GM12874 (cell line): ENCODE results near the gene GUCY1A2.

Source experiments
- TF ChIP-seq, protein P1 (sequence below): IDR thresholded peaks from 2 replicates; pipeline ENCODE4 v1.5.1; 2011; ENCODE audit warnings: low read depth, mild to moderate bottlenecking, control low read depth, low read length, moderate library complexity; ENCODE audit not compliant: insufficient read depth

Gene GUCY1A2

DNA sequence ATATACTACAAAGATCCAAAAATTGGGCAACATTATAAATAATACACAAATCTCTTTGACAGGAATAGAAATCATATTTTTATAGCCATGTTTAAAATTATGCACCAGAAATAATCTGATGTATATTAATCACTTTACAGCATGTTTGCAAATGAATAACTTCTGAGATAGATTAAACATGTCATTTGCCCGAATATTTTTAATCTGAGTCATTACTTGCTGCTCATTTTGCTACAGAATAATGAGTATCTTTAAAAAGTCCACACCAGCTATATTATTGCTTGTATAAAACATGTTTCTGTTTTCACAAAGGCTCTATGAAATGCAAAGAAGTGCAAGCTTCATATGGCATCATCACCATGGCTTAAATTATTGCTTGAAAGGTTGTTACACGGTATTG is 336.8 kb downstream of the GUCY1A2 start:
- TF ChIP-seq, protein P1, sequence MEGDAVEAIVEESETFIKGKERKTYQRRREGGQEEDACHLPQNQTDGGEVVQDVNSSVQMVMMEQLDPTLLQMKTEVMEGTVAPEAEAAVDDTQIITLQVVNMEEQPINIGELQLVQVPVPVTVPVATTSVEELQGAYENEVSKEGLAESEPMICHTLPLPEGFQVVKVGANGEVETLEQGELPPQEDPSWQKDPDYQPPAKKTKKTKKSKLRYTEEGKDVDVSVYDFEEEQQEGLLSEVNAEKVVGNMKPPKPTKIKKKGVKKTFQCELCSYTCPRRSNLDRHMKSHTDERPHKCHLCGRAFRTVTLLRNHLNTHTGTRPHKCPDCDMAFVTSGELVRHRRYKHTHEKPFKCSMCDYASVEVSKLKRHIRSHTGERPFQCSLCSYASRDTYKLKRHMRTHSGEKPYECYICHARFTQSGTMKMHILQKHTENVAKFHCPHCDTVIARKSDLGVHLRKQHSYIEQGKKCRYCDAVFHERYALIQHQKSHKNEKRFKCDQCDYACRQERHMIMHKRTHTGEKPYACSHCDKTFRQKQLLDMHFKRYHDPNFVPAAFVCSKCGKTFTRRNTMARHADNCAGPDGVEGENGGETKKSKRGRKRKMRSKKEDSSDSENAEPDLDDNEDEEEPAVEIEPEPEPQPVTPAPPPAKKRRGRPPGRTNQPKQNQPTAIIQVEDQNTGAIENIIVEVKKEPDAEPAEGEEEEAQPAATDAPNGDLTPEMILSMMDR: no peak

DNA sequence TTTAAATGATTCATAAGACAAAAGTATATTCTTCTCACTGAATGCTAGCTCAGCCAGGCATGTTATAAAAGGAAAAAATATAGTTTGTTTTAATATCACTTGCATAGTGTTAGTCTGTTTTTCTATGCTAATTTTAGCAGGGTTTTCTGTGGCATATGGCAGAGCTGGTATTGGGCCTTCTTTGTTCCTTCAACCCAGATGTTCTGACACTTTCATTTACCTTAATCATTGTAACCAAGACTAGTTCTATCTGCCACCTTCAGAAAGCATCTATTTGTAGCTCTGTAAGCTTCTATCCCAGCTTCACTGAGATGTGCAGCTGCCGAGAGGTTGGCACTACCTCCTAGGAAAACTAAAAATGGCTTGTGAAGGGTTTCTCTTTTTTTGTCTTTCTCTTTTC is 338.7 kb downstream of the GUCY1A2 start:
- TF ChIP-seq, protein P1: no peak

DNA sequence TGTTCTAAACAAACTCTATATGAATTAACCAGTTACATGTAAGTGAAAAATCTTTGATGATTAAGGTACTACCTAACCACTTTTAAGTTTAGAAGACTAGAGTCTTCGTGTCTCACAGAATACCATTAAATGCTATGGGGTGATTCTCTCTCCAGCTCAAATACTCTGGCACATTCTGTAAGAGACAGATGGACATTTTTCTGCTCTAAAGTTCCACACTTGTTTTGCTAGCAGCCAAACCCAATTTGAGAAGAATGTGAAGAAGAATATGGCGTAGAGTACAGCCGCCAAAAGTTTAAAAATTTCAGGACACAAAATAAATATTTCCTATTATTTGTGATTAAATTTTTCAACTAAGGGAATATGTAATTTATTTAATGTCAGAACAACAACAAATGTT is 339.1 kb downstream of the GUCY1A2 start:
- TF ChIP-seq, protein P1: no peak

DNA sequence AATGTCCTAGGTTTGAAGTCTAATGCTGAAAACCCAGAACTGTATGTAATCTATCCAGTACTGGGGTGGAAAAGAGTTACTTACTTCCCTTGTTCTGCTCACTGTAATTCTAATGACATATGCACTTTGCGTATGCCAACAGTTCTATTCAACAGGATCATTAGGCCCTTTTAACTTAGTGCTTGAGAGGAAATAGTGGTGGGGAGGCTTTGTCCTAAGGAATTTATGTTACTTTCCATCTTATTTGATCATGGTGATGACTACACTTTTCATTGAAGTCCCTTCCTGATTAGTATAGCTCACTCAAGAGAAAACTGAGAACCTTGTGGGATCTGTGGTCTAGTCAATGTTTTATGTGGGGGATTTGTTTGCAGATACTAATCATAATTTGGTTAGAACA is 348.2 kb downstream of the GUCY1A2 start:
- TF ChIP-seq, protein P1: no peak

DNA sequence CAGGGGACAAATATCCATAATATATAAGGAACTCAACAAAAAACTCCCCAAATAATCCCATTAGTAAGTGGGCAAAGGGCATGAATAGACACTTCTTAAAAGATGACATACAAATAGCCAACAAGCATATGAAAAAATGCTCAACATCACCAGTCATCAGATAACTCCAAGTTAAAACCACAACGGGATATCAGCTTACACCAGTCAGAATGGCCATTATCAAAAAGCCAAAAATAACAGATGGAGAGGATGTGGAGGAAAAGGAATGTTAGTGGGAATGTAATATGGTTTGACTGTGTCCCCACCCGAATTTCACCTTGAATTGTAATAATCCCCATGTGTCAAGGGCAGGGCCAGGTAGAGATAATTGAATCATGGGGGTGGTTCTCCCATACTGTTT is 350.1 kb downstream of the GUCY1A2 start:
- TF ChIP-seq, protein P1: no peak

DNA sequence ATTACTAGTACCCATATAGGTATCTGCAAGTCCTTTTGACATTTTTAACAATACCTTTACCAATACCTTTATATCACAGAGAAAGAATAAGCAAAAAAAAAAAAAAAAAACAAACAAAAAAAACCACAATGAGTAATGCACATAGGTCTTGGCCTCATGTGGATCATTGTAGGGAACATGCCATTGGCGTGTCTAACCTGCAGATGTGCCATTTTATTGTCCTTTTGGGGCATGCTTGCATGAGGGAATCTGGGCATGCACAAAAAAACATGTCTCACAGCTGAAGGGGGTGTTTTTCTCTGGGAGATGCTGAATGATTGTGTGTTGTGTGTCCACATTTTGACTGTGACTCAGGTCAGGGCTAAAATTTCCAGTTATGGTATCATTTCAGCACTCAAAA is 361.6 kb downstream of the GUCY1A2 start:
- TF ChIP-seq, protein P1: no peak

DNA sequence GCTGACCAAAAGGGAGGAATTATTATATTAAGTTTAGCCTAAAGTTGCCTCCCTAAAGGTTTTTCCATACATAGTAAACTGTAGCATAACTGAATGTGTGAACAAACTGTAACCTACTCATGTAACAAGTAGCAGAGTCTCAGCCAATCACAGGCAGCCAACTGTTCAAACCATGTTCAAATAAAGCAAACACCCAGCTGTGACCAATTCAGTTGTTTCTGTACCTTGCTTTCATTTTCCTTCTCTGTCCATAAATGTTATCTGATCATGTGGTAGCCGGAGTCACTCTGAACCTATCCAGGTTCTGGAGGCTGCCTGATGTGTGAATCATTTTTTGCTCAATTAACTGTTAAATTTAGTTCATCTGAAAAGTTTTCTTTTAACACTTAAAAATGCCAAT is 373.5 kb downstream of the GUCY1A2 start:
- TF ChIP-seq, protein P1: no peak

DNA sequence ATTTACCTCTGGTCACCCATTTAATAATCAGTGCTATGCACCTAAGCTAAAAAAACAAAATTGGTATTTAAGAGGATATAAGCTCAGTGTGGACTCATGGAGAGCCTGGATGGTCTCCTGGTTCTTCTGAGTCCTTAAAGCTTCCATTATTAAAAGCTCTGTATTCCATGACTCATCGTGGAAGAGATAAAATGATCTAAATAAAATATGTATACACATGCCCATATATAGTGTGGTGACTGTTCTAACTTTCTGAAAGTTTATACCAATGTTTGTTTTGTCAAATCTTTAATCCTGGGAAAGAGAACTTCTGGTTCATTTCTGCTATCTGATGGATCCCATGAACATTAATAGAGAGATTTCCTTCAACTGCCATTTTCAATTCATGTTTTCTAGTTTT is 375.9 kb downstream of the GUCY1A2 start:
- TF ChIP-seq, protein P1: no peak
